Hepatocyte (in vitro differentiated cells): ENCODE measurements around the gene GAS6.

Experiments used
- CTCF ChIP-seq: fragments of 200-600 bp; sonication (generic); IDR thresholded peaks from 2 replicates; pipeline ENCODE4 v1.5.1; 2016; ENCODE audit warnings: antibody characterized with exemption, mild to moderate bottlenecking; ENCODE audit not compliant: poor library complexity
- EZH2 ChIP-seq: fragments of 200-600 bp; sonication (generic); IDR thresholded peaks from 2 replicates; pipeline ENCODE4 v1.6.1; 2016; ENCODE audit warnings: antibody characterized with exemption, mild to moderate bottlenecking, borderline replicate concordance
- EZH2phosphoT487 ChIP-seq: fragments of 200-600 bp; sonication (generic); IDR thresholded peaks from one replicate; pipeline ENCODE4 v1.6.1; 2018; ENCODE audit warnings: antibody characterized with exemption, mild to moderate bottlenecking, low read depth, moderate library complexity; ENCODE audit not compliant: unreplicated experiment, severe bottlenecking

GRCh38 chr13:113850722-113851479 lies 13.0 kb downstream of the GAS6 start:
- TF ChIP-seq EZH2 (no peak), CTCF (no peak), EZH2phosphoT487 (no peak)
